Aorta (tissue), 5 donors: Measurements from ENCODE around the gene SLC35F3. TPM values are rescaled to one million over a fixed set of nuclear protein-coding genes. Genes with fewer than 3 reads are reported as not detected.
A peak's percentile ranks its signal among the peaks of the same experiment; 100 is the strongest.

Experiments used
- ATAC-seq: fragments of 200-7000 bp; cut with Tn5 transposase; one replicate; pipeline ENCODE4 v1.9.1; 2022; ENCODE audit warnings: moderate library complexity; ENCODE audit not compliant: low FRiP score
- DNase-seq, 2 donors: peaks; one replicate each; pipeline ENCODE4 v3.0.0-alpha.2; 2020
- H3K27ac ChIP-seq, 2 donors: one replicate each; pipeline ENCODE4 v1.5.1; 2013; ENCODE audit warnings: low read length in 2 of 2, mild to moderate bottlenecking in 2 of 2, moderate library complexity in 2 of 2, control low read depth in 1 of 2, inconsistent platforms in 1 of 2, low read depth in 1 of 2
- H3K27me3 ChIP-seq, 2 donors: one replicate each; pipeline ENCODE4 v1.6.1; 2013; ENCODE audit warnings: control low read depth in 1 of 2, low read length in 1 of 2, mild to moderate bottlenecking in 1 of 2, moderate library complexity in 1 of 2; ENCODE audit not compliant: insufficient read depth in 2 of 2, control insufficient read depth in 1 of 2
- H3K36me3 ChIP-seq, 2 donors: one replicate each; pipeline ENCODE4 v1.6.1; 2013; ENCODE audit warnings: control low read depth in 1 of 2, low read length in 1 of 2, mild to moderate bottlenecking in 1 of 2; ENCODE audit not compliant: insufficient read depth in 2 of 2, control insufficient read depth in 1 of 2
- H3K4me1 ChIP-seq, 2 donors: one replicate each; pipeline ENCODE4 v1.6.1; 2013; ENCODE audit warnings: low read length in 2 of 2, control low read depth in 1 of 2, mild to moderate bottlenecking in 1 of 2, moderate library complexity in 1 of 2; ENCODE audit not compliant: insufficient read depth in 2 of 2, control insufficient read depth in 1 of 2
- H3K4me3 ChIP-seq, 2 donors: one replicate each; pipeline ENCODE4 v1.5.1; 2013; ENCODE audit warnings: low read length in 2 of 2, control low read depth in 1 of 2, mild to moderate bottlenecking in 1 of 2
- H3K9me3 ChIP-seq: one replicate; pipeline ENCODE4 v1.6.1; 2013; ENCODE audit warnings: mild to moderate bottlenecking, low read length; ENCODE audit not compliant: control insufficient read depth
- WGBS, 2 donors: extraction: QIAGEN DNeasy Blood & Tissue Kit; methylation state at CpG; one replicate each; pipeline ENCODE4 v1.1.7; 2013; 5-methylcytosine and 5-hydroxymethylcytosine counted together
- intact Hi-C, 2 donors: fragments of 100-400 bp; cut with DNase I; formaldehyde crosslinking; loops; one replicate each; pipeline versions ENCODE4 v1.14.2 to v1.15.0; 2022
- polyA plus RNA-seq, 2 donors: library from polyadenylated mRNA; stranded (reverse); fragments of 200-250 nt; gene quantifications; one replicate each; pipeline ENCODE4 v1.2.3, GENCODE V29; 2013
- total RNA-seq, 2 donors: library from RNA; stranded (reverse); fragmentation: NEBNext Ultra II Directional; extraction: Animal tissue kit (Norgen Biotek cat#: 25700); gene quantifications; one replicate each; pipeline ENCODE4 v1.2.1, GENCODE V29; 2021
- donor health status: healthy with polysubstance abuse.
- donor health status: Bipolar disorder and iron deficiency.
- donor health status: DM: no; HTN: no; CAD: no.
- donor health status: DM: no; HTN: no; CAD: no.
- donor health status: DM: yes; HTN: yes; CAD: no.

SLC35F3 gene
- total and polyA plus RNA-seq, 4 donors, result 0.12 TPM; not detected in 3

- H3K4me1 ChIP-seq, result peaks cover 0 to 5% of the 10 kb centered on the region in 2 donors
- H3K27me3 ChIP-seq, result no peaks in the 10 kb centered on the region
- no peaks in the 10 kb centered on the region for H3K36me3 ChIP-seq
- H3K27ac ChIP-seq, result peak overlapping the region; percentile 33 to 69
- no peaks in the 10 kb centered on the region for H3K9me3 ChIP-seq
- ATAC-seq (peak; percentile 79), DNase-seq (peak in 1 of 2 donors; percentile 57)
- 17 to 20% methylated on average over 26 of the region's 26 CpGs for WGBS, 2 donors
- no peak overlapping the region for H3K4me3 ChIP-seq
- intact Hi-C loops, result no loop called here
Measured at GRCh38 chr1:234309598-234310459, 405.4 kb downstream of the SLC35F3 start.

DNA sequence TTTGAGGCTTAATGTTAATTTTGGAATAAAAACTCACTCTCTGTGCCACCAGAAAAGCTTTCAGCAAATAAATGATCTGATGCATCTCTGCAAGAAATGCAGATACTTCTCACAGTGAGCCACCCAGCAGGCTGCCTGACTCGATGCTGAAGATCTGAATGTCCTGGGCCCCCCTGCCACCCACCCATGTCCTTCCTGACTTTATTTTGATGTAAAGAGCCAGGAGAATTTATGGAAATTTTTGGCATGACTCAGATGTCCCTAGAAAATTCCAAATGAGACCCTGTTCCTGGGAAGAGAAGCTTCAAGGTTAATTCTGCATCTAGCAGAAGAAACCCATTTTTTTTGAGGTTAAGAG, 406.0 kb downstream of the SLC35F3 start:
- H3K27ac ChIP-seq, result no peak overlapping the region
- 3 to 4% methylated on average over 1 of the region's 1 CpG for WGBS, 2 donors
- ATAC-seq (no peak), DNase-seq (no peak)
- no peaks in the 10 kb centered on the region for H3K27me3 ChIP-seq
- no peaks in the 10 kb centered on the region for H3K9me3 ChIP-seq
- intact Hi-C loops, result no loop called here
- H3K4me1 ChIP-seq, result peaks cover 0 to 5% of the 10 kb centered on the region in 2 donors
- no peaks in the 10 kb centered on the region for H3K36me3 ChIP-seq
- H3K4me3 ChIP-seq, result no peak overlapping the region

- intact Hi-C loops, result no loop called here
Measured at GRCh38 chr1:234311414-234311813, 406.9 kb downstream of the SLC35F3 start.

DNA sequence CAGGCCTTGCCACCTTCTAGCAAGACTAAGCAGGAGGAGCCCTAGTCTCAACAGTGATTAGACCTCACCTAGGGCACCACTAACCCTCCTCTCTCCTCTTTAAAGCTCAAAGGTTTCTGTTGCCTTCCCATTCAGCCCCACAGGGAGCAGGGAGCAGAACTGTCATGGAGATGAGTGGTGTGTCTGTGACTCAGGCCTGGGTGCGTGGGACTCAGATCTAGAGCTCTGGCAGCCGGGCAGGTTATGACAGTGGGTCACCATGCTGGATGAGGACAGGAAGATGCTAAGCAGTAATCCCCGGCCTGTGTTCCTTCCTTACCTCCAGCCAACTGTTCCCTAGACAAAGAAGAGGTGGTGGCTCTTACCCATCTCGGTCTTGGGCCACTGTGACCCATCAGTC, 408.7 kb downstream of the SLC35F3 start:
- WGBS, 2 donors, result 97 to 99% methylated on average over 4 of the region's 4 CpGs
- ATAC-seq, result no peak
- H3K4me3 ChIP-seq, result no peak overlapping the region
- H3K27me3 ChIP-seq, result no peaks in the 10 kb centered on the region
- intact Hi-C loops, result no loop called here
- H3K27ac ChIP-seq, result no peak overlapping the region
- H3K4me1 ChIP-seq, result peaks cover 0 to 5% of the 10 kb centered on the region in 2 donors
- no peaks in the 10 kb centered on the region for H3K36me3 ChIP-seq
- no peaks in the 10 kb centered on the region for H3K9me3 ChIP-seq
- no peak for DNase-seq

More at GRCh38 chr1:234311414-234311813, 406.9 kb downstream of the SLC35F3 start:
- WGBS, 2 donors, result 91 to 92% methylated on average over 7 of the region's 7 CpGs
- Histone ChIP-seq H3K36me3 (no peaks in the 10 kb centered on the region), H3K9me3 (no peaks in the 10 kb centered on the region), H3K27me3 (no peaks in the 10 kb centered on the region), H3K4me1 (peaks cover 0 to 5% of the 10 kb centered on the region in 2 donors), H3K27ac (no peak overlapping the region), H3K4me3 (no peak overlapping the region)
- ATAC-seq (no peak), DNase-seq (no peak)

GRCh38 chr1:234315091-234315541, 410.6 kb downstream of the SLC35F3 start:
- WGBS, 2 donors, result 57 to 59% methylated on average over 6 of the region's 6 CpGs
- Histone ChIP-seq H3K27me3 (no peaks in the 10 kb centered on the region), H3K36me3 (no peaks in the 10 kb centered on the region), H3K4me1 (peaks cover 0 to 5% of the 10 kb centered on the region in 2 donors), H3K4me3 (no peak overlapping the region), H3K27ac (no peak overlapping the region), H3K9me3 (no peaks in the 10 kb centered on the region)
- ATAC-seq (no peak), DNase-seq (no peak)
- intact Hi-C loops, result no loop called here

- DNase-seq (no peak), ATAC-seq (no peak)
- Histone ChIP-seq H3K4me1 (peaks cover 0 to 3% of the 10 kb centered on the region in 2 donors), H3K27me3 (no peaks in the 10 kb centered on the region), H3K36me3 (no peaks in the 10 kb centered on the region), H3K27ac (no peak overlapping the region), H3K4me3 (no peak overlapping the region), H3K9me3 (no peaks in the 10 kb centered on the region)
- intact Hi-C loops, result no loop called here
- WGBS, 2 donors, result 76 to 78% methylated on average over 3 of the region's 3 CpGs
Measured at GRCh38 chr1:234315588-234315987, 411.1 kb downstream of the SLC35F3 start.

DNA sequence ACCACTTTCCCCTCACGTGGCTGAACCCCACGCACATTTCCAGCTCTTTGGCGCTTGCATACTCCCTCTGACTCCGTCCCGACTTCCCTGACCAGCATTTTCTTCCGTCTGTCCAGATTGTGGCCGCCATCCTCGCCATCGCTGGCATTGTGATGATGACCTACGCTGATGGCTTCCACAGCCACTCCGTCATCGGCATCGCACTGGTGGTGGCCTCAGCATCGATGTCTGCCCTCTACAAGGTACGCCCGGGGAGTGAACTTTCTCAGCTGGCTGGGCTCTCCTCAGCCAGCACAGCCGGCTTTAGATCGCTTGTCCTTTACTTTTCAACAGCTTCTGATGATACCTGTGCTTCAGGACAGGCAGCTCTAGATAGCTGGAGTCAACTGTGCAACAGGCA, 412.0 kb downstream of the SLC35F3 start:
- Histone ChIP-seq H3K9me3 (no peaks in the 10 kb centered on the region), H3K4me3 (no peak overlapping the region), H3K4me1 (no peaks in the 10 kb centered on the region), H3K27ac (no peak overlapping the region), H3K27me3 (no peaks in the 10 kb centered on the region), H3K36me3 (no peaks in the 10 kb centered on the region)
- ATAC-seq (no peak), DNase-seq (no peak)
- WGBS, 2 donors, result 95 to 97% methylated on average over 18 of the region's 18 CpGs
- intact Hi-C loops, result no loop called here

DNA sequence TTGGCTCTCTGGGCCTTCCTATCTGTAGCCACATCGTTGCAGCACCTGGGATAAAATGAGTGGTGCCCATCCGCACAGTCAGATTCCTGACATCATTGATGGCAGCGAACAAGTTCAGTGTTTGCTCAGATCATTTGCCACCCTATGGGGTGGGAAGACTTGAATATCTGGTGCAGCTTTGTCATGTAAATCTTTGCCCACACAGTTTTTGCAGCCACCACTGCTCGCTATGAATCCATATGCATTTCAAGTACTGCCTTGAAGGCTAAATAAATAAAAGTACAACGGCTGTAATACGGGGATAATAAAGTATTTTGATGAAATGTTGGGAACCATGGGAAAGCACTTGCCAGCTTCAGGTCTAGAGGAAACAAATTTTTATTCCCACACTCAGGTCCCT, 412.5 kb downstream of the SLC35F3 start:
- H3K27ac ChIP-seq, result no peak overlapping the region
- intact Hi-C loops, result no loop called here
- H3K9me3 ChIP-seq, result no peaks in the 10 kb centered on the region
- no peaks in the 10 kb centered on the region for H3K27me3 ChIP-seq
- no peaks in the 10 kb centered on the region for H3K36me3 ChIP-seq
- no peak overlapping the region for H3K4me3 ChIP-seq
- DNase-seq (no peak), ATAC-seq (no peak)
- H3K4me1 ChIP-seq, result no peaks in the 10 kb centered on the region
- 57 to 61% methylated on average over 6 of the region's 6 CpGs for WGBS, 2 donors

- Histone ChIP-seq H3K9me3 (no peaks in the 10 kb centered on the region), H3K36me3 (no peaks in the 10 kb centered on the region), H3K4me1 (no peaks in the 10 kb centered on the region), H3K27ac (no peak overlapping the region), H3K27me3 (no peaks in the 10 kb centered on the region), H3K4me3 (no peak overlapping the region)
- no peak for ATAC-seq
- intact Hi-C loops, result loop anchor here (5.0 to 10.0 kb wide), 2 partner anchors 203 to 205 kb away; no protein-coding TSS in a partner anchor
- WGBS, 2 donors, result 82 to 83% methylated on average over 5 of the region's 5 CpGs
- DNase-seq, result no peak
Measured at GRCh38 chr1:234320069-234320468, 415.6 kb downstream of the SLC35F3 start.
